Keratinocyte (primary cell): ENCODE measurements around the gene SEC14L5. TPM values are rescaled to one million over a fixed set of nuclear protein-coding genes. Genes with fewer than 3 reads are reported as not detected.

Source experiments
- DNase-seq: peaks from one replicate; pipeline ENCODE4 v3.0.0-alpha.2; 2011; ENCODE audit warnings: low read depth, missing footprints, low spot score
- FAIRE-seq: peaks from 2 replicates; lab custom pipeline; 2011; peaks lifted over from hg19 to GRCh38; lab: Jason Lieb, UNC
- H2AFZ ChIP-seq: 2 replicates; pipeline ENCODE4 v1.6.0; 2012; ENCODE audit warnings: low read length, control low read depth, inconsistent platforms; ENCODE audit not compliant: control insufficient read depth
- H3K27ac ChIP-seq: 2 replicates; pipeline ENCODE4 v1.5.1; 2011; ENCODE audit warnings: low read length; ENCODE audit not compliant: control insufficient read depth, insufficient read depth
- H3K27me3 ChIP-seq: 3 replicates; pipeline ENCODE4 v1.6.0; 2011; ENCODE audit warnings: low read length; ENCODE audit not compliant: control insufficient read depth, insufficient read depth; ENCODE audit errors: extremely low read depth
- H3K36me3 ChIP-seq, 2 experiments: 2 replicates in 1 of 2; 3 replicates in 1 of 2; pipeline ENCODE4 v1.5.1; 2011; ENCODE audit warnings: low read length in 2 of 2, mild to moderate bottlenecking in 1 of 2; ENCODE audit not compliant: control insufficient read depth in 2 of 2, insufficient read depth in 2 of 2; ENCODE audit errors: extremely low read depth in 1 of 2
- H3K4me1 ChIP-seq: 3 replicates; pipeline ENCODE4 v1.5.1; 2011; ENCODE audit warnings: low read length; ENCODE audit not compliant: control insufficient read depth, insufficient read depth; ENCODE audit errors: extremely low read depth
- H3K4me2 ChIP-seq: 3 replicates; pipeline ENCODE4 v1.6.0; 2011; ENCODE audit warnings: low read depth, low read length; ENCODE audit not compliant: control insufficient read depth, insufficient read depth; ENCODE audit errors: extremely low read depth
- H3K4me3 ChIP-seq, 3 experiments: fragments of 200-600 bp in 1 of 3; sonication (generic) in 1 of 3; 2 replicates in 2 of 3; 3 replicates in 1 of 3; pipeline ENCODE4 v1.5.1; 2011 to 2016; ENCODE audit warnings: low read length in 3 of 3, mild to moderate bottlenecking in 3 of 3, control low read depth in 2 of 3, inconsistent platforms in 1 of 3, low read depth in 1 of 3, mixed read lengths in 1 of 3, mixed run types in 1 of 3, moderate library complexity in 1 of 3; ENCODE audit not compliant: control insufficient read depth in 2 of 3, insufficient read depth in 2 of 3; ENCODE audit errors: extremely low read depth in 1 of 3
- H3K79me2 ChIP-seq: 2 replicates; pipeline ENCODE4 v1.6.0; 2012; ENCODE audit warnings: low read length; ENCODE audit not compliant: control insufficient read depth, insufficient read depth
- H3K9ac ChIP-seq: 3 replicates; pipeline ENCODE4 v1.6.0; 2011; ENCODE audit warnings: low read length; ENCODE audit not compliant: control insufficient read depth, insufficient read depth; ENCODE audit errors: extremely low read depth
- H3K9me1 ChIP-seq: 3 replicates; pipeline ENCODE4 v1.6.0; 2011; ENCODE audit warnings: low read length; ENCODE audit not compliant: control insufficient read depth, insufficient read depth; ENCODE audit errors: extremely low read depth
- H3K9me3 ChIP-seq: 2 replicates; pipeline ENCODE4 v1.5.1; 2012; ENCODE audit warnings: low read depth, low read length; ENCODE audit not compliant: control insufficient read depth
- H4K20me1 ChIP-seq: 3 replicates; pipeline ENCODE4 v1.6.0; 2011; ENCODE audit warnings: low read length; ENCODE audit not compliant: control insufficient read depth, insufficient read depth; ENCODE audit errors: extremely low read depth
- EZH2 ChIP-seq: IDR thresholded peaks from one replicate; pipeline ENCODE4 v1.6.1; 2012; ENCODE audit warnings: inconsistent platforms, mild to moderate bottlenecking, low read length, moderate library complexity
- dilution Hi-C: fragments of 300-500 bp; cut with MboI; formaldehyde crosslinking; loops from one replicate; pipeline ENCODE4 v1.7.0; 2020; ENCODE audit warnings: low sequenced_read_pairs; ENCODE audit not compliant: extremely low pct_ligation_motif_present
- polyA plus RNA-seq, 5 experiments: library from polyadenylated mRNA; depleted of rRNA in 3 of 5; stranded (reverse) in 3 of 5; stranded (forward) in 1 of 5; unstranded in 1 of 5; fragments of >200 nt; gene quantifications; 1 replicate in 1 of 5; 2 replicates in 3 of 5; 3 replicates in 1 of 5; pipeline versions ENCODE4 v1.2.1 to v1.2.3, GENCODE V29; 2011 to 2012; ENCODE audit warnings: missing spikeins in 2 of 5, low read depth in 1 of 5, low replicate concordance in 1 of 5
- TF ChIP-seq, protein P1 (sequence below), 3 experiments: IDR thresholded peaks in 1 of 3; conservative IDR thresholded peaks in 1 of 3; optimal IDR thresholded peaks in 1 of 3; 2 replicates in 2 of 3; 3 replicates in 1 of 3; pipeline versions ENCODE3 to v1.5.1; 2011; ENCODE audit warnings: low read length in 3 of 3, mild to moderate bottlenecking in 3 of 3, moderate library complexity in 2 of 3, control low read depth in 1 of 3, inconsistent platforms in 1 of 3; ENCODE audit not compliant: insufficient read depth in 2 of 3; ENCODE audit errors: extremely low read depth in 1 of 3

Gene SEC14L5
- polyA plus RNA-seq, 1 donor (not counting 4 experiments of a cell fraction or from before 2014, with no cell fraction given): 0.08 TPM

GRCh38 chr16:5011637-5012036 lies 53.5 kb downstream of the SEC14L5 start:
- Histone ChIP-seq H3K4me1 (no peaks in the 10 kb centered on the region), H3K4me2 (no peak overlapping the region), H3K79me2 (no peaks in the 10 kb centered on the region), H3K36me3 (no peaks in the 10 kb centered on the region), H3K9ac (no peak overlapping the region), H4K20me1 (no peaks in the 10 kb centered on the region), H3K27ac (no peak overlapping the region), H2AFZ (no peak overlapping the region), H3K4me3 (no peak overlapping the region), H3K27me3 (no peaks in the 10 kb centered on the region), H3K9me3 (no peaks in the 10 kb centered on the region), H3K9me1 (no peaks in the 10 kb centered on the region)
- TF ChIP-seq EZH2: no peak
- TF ChIP-seq, protein P1, sequence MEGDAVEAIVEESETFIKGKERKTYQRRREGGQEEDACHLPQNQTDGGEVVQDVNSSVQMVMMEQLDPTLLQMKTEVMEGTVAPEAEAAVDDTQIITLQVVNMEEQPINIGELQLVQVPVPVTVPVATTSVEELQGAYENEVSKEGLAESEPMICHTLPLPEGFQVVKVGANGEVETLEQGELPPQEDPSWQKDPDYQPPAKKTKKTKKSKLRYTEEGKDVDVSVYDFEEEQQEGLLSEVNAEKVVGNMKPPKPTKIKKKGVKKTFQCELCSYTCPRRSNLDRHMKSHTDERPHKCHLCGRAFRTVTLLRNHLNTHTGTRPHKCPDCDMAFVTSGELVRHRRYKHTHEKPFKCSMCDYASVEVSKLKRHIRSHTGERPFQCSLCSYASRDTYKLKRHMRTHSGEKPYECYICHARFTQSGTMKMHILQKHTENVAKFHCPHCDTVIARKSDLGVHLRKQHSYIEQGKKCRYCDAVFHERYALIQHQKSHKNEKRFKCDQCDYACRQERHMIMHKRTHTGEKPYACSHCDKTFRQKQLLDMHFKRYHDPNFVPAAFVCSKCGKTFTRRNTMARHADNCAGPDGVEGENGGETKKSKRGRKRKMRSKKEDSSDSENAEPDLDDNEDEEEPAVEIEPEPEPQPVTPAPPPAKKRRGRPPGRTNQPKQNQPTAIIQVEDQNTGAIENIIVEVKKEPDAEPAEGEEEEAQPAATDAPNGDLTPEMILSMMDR (optimal IDR thresholded peaks at IDR 0.05 in 1 of 3, IDR thresholded peaks at IDR 0.05 in 1 of 3, conservative IDR thresholded peaks at IDR 0.05 in 1 of 3; ENCODE audit: extremely low read depth in 1 of 3, insufficient read depth in 2 of 3, low read length in 3 of 3): no peak
- DNase-seq (no peak), FAIRE-seq (no peak)
- dilution Hi-C loops: no loop called here

- H3K9ac ChIP-seq: no peak overlapping the region
- no peaks in the 10 kb centered on the region for H3K9me1 ChIP-seq
- no peaks in the 10 kb centered on the region for H3K27me3 ChIP-seq
- H3K27ac ChIP-seq: no peak overlapping the region
- H3K4me3 ChIP-seq: no peak overlapping the region
- no peaks in the 10 kb centered on the region for H3K4me1 ChIP-seq
- no peak for TF ChIP-seq EZH2
- TF ChIP-seq, protein P1 (optimal IDR thresholded peaks at IDR 0.05 in 1 of 3, IDR thresholded peaks at IDR 0.05 in 1 of 3, conservative IDR thresholded peaks at IDR 0.05 in 1 of 3; ENCODE audit: extremely low read depth in 1 of 3, insufficient read depth in 2 of 3, low read length in 3 of 3): no peak
- H2AFZ ChIP-seq: no peak overlapping the region
- no peaks in the 10 kb centered on the region for H3K79me2 ChIP-seq
- FAIRE-seq: no peak
- H3K9me3 ChIP-seq: no peaks in the 10 kb centered on the region
- H3K36me3 ChIP-seq: no peaks in the 10 kb centered on the region
- H4K20me1 ChIP-seq: no peaks in the 10 kb centered on the region
- H3K4me2 ChIP-seq: no peak overlapping the region
- no peak for DNase-seq
- dilution Hi-C loops: no loop called here
Observed at GRCh38 chr16:5012887-5013286, 54.8 kb downstream of the SEC14L5 start.
